GF-D8 (cell line): ENCODE data around the gene SMAD3.

ENCODE experiments used
- DNase-seq: peaks from one replicate; lab custom pipeline; 2025; lab: John Stamatoyannopoulos, UW

The SMAD3 gene

GRCh38 chr15:67036775-67037555 lies 28.4 kb upstream of the SMAD3 start:
- no peak for DNase-seq

DNA sequence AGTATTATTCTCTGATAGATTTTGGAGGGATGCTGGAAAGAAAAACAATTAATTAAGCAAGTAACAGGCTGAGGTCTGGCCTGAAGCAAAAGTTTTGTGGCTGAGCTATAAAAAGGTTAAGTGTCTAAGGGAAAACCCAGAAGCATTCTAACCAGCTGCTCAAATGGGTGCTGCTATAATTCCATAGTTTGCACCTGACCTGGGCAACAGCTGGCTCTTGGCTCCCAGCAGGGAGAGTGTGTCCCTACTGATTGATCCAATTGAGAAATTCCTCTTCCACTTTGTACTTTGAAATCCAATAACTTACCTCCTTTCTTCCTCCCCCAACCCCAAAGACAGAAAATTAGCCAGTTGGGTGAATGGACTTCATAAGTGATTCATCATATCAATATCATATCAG lies 27.7 kb upstream of the SMAD3 start:
- no peak for DNase-seq

DNA sequence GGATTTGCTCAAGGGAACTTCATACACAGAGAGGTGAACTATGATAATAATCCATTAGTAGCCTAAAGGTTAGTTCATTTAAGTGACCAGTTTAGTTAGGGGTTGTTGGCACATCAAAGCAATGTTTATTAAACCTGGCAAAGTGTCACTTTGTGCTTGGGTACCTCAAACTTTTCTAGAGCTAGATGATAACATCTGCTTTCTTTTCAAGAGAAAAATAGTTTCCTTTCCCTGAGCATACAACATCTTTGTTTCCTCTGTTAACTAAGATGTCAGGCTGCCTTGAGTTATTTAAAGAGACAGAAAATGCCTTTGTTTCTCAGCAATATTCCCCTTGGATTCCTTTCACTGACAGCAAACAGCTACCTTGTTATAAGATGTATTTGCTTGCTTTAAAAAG lies 26.7 kb upstream of the SMAD3 start:
- no peak for DNase-seq

GRCh38 chr15:67039384-67040075 lies 25.9 kb upstream of the SMAD3 start:
- no peak for DNase-seq

GRCh38 chr15:67040277-67040676 lies 25.1 kb upstream of the SMAD3 start:
- DNase-seq = no peak

- no peak for DNase-seq
These were observed 22.8 kb upstream of the SMAD3 start for GRCh38 chr15:67042551-67043142.

GRCh38 chr15:67043939-67044771 lies 21.2 kb upstream of the SMAD3 start:
- no peak for DNase-seq

GRCh38 chr15:67047149-67047661 lies 18.2 kb upstream of the SMAD3 start:
- no peak for DNase-seq

DNA sequence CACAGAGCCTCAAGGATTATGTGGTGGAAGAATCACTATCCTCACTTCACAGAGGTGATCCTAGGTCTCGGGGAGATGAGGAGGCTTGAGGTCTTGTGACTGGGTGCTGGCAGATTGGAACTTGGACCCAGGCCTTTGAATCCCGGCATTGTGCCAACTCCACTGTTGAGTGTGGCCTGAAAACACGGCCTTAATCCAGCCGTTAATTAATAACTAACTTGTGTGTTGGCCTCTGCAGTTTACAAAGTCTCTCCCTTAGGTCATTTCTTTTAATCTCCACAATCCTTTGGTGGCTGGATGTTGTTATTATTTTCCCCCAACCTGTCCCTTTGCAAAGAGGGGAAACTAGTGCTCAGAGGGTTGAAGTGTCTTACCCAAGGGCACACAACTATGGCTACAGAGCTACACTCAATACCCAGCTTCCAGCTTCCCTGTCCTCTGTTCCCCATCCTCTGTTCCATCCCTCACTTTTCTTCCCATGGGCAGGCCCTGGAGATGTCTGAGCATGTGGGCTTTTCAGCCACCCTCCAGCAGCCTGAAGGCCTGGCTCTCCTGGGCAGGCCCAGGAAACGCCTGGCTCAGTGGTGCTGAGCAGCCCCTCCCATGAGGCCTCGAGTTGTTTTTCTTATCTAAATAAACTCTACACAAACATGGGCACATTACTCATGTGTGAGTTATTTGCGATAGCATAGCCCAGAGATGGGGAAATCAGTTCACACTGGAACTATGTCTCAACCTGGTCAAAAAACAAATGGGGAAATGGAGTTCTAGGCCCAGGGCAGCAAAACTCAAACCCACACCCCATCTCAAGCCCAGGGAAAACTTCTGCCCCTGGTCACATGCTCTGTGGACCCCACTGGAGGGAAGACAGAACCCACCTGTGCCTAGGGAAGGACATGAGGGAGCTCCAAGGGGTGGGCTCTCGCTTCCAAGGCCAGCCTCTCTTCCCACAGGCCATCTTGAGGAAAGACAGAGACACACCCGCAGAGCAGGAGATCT lies 16.8 kb upstream of the SMAD3 start:
- no peak for DNase-seq

DNA sequence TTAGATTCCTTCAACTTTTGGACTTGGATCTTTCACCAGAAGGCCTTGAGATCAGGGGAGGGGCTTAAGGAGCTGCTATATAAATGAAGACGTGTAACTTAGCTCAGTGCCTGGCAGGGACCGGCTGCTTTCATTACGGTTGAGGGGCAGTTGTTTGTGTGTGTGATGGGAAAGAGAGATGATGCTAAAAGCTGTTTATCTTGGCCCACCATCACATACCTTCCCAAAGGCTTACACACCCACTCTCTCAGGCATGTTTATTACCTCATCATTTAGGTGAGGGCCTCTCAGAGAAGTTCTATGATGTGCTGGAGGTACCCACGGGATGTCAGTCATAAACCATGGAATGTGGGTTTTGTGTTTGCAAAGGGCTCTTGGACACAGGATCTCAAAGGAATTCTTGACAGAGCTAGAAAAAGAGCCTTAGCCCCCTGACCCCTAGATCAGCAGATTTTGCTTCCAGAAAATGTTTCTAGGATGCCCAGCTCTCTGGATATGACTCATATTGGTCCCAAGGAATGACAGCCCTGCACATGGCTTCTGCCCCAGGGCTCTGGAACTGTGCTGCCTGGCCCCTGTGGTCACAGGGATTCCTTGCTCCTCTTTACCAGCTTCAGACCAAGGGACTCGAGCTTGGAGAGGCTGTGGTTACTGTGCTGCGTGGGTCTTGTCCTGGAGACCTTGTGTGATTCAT lies 15.9 kb upstream of the SMAD3 start:
- DNase-seq = no peak

GRCh38 chr15:67050062-67050461 lies 15.3 kb upstream of the SMAD3 start:
- no peak for DNase-seq

DNA sequence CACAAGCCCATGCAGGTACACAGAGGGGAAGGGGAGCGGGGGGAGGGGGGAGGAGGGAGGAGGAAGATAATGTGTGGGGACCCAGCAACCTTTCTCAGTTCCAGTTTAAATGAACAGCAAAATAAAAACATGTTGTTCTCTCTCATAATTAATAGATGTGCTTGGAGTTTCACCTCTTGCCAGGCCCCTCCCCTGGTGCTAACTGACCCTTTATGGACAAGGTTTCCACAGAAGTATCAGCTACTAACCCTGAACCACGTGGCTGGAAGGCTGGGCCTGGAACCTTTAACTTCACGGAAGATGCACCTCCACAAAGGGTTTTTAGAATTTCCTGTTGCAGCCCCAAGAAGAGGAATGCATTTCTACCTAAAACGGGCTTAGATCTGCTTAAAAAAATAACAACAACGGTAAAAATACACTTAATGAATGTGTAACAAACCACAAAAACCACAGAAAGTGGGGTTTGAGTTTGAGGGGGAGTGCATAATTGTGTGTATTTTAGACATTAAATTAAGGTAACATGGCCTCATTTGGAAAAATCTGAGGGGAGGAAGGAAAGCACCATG lies 14.8 kb upstream of the SMAD3 start:
- no peak for DNase-seq

DNA sequence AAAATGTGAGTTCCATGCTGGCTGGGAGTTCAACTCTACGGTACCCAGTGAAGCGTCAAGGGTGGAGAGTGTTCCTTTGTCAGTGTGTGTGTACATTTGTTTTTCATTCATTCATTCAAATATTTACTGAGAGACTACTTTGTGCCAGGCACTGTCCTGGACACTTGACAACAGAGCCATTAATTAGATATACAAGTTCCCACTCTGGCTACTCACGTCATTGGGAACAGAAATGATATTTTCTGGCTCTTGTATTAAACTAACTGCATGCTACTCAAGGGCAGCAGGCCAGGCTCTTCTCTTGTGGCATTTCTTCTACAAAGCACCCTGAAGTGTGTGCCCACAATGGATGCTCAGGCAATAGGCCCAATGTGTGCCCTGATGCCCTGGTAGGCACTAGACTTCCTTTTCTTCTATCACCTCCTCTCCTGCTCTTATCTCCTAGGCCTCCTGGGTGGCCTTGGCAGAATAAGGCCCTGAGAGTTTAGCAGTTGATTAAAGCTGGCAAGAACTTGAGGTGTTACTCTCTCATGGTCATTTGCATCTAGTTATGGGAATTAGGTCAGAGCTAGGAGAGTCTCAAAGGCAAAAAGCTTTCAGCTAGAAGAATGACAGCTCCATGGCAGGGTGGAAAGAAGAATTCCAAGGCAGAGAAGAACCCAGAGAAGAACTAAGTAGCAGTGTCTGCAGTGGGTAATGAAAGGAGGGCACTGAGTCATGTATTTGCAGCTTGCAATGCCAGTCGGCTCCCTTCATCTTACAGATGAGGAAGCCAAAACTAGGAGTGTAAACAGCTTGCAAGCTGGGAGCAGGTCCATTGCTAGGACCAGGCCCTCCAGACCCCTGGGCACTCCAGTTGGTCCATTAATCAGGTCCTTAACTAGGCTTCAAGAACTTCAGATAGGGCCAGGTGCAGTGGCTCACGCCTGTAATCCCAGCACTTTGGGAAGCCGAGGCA lies 14.0 kb upstream of the SMAD3 start:
- no peak for DNase-seq

DNA sequence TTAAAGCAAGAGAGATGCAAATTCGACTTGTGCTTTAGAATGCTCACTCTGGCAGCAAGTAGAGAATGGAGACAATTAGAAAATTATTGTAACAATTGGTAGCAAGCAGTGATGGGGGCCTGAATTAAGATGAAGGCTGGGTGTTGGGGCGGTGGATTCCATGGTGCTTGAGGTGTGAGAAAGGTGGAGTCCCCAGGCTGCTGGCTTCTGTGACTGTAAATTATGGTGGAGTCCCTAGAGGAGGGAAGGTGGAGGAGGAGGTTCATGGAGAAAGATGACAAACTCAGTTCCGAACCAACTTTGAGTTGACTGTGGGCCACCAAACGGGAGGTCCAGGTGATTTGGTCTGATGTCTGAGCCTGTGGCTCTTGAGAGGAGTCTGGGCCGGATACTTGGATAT lies 10.7 kb upstream of the SMAD3 start:
- DNase-seq = no peak

- DNase-seq = no peak
These were observed 6.3 kb upstream of the SMAD3 start for GRCh38 chr15:67059127-67059553.

DNA sequence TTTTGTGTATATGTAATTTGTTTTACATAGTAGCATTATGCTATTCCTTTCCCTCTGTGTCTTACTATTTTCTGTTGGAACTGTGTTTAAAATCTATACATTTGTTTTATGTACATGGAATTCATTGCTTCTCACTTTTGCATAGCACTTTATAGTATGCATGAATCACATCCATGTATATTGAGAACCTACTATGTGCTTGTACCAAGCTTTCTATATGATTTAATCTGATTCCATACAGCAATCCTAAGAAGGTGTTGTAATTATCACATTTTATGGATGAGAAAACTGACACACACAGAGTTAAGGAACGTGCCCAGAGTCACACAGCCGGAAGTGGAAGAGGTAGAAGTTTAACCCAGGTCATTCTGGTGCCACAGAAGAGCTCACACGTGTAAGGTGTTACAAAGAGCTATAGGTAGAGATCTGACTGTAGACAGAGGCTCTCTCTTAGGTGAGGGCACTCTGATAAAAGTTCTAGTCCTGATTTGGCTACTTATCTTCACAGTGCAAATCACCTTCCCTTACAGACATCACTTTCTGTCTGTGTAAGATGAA lies 3.5 kb upstream of the SMAD3 start:
- DNase-seq = no peak

GRCh38 chr15:67062369-67062985 lies 2.9 kb upstream of the SMAD3 start:
- no peak for DNase-seq
